Transverse colon (tissue), 4 donors: ENCODE data around the gene UNC13A. TPM values are rescaled to one million over a fixed set of nuclear protein-coding genes. Genes with fewer than 3 reads are reported as not detected.

Source experiments
- DNase-seq: peaks from one replicate; pipeline ENCODE4 v3.0.0-alpha.2; 2019
- H3K27ac ChIP-seq, 4 donors: fragments of 200-600 bp; sonication (generic); 2 replicates each; pipeline ENCODE4 v1.5.1; 2016 to 2018; ENCODE audit warnings: inconsistent platforms in 4 of 4
- H3K27me3 ChIP-seq: fragments of 200-600 bp; sonication (generic); 2 replicates; pipeline ENCODE4 v1.5.1; 2017; ENCODE audit warnings: inconsistent platforms
- H3K36me3 ChIP-seq, 4 donors: fragments of 200-600 bp; sonication (generic); 2 replicates each; pipeline ENCODE4 v1.5.1; 2017 to 2019; ENCODE audit warnings: inconsistent platforms in 4 of 4
- H3K4me1 ChIP-seq, 4 donors: fragments of 200-600 bp; sonication (generic); 2 replicates each; pipeline ENCODE4 v1.5.1; 2017 to 2020; ENCODE audit warnings: inconsistent platforms in 4 of 4
- H3K4me3 ChIP-seq, 4 donors: fragments of 200-600 bp; sonication (generic); 1 replicate in 1 of 4; 2 replicates in 3 of 4; pipeline versions ENCODE4 v1.5.1 to v1.6.1; 2017 to 2019; ENCODE audit warnings: inconsistent platforms in 4 of 4
- H3K9me3 ChIP-seq, 2 donors: fragments of 200-600 bp; sonication (generic); 2 replicates each; pipeline ENCODE4 v1.5.1; 2017 to 2019; ENCODE audit warnings: inconsistent platforms in 2 of 2
- EP300 ChIP-seq: sonication (generic); formaldehyde crosslinking; IDR thresholded peaks from one replicate; pipeline ENCODE4 v1.6.1; 2017; ENCODE audit warnings: antibody characterized with exemption, low read depth
- POLR2A ChIP-seq: fragments of 450-650 bp; IDR thresholded peaks from one replicate; pipeline ENCODE4 v1.6.1; 2016; ENCODE audit warnings: antibody characterized with exemption, mild to moderate bottlenecking, moderate library complexity
- POLR2AphosphoS5 ChIP-seq, 3 donors: sonication (generic); formaldehyde crosslinking; IDR thresholded peaks; one replicate each; pipeline ENCODE4 v1.6.1; 2016; ENCODE audit warnings: antibody characterized with exemption in 3 of 3
- WGBS, 2 donors: methylation state at CpG; one replicate each; pipeline ENCODE4 v1.1.5; 2018; ENCODE audit warnings: low coverage in 1 of 2; 5-methylcytosine and 5-hydroxymethylcytosine counted together
- in situ Hi-C, 4 donors: fragments of 200-750 bp; cut with MboI; loops; one replicate each; pipeline versions ENCODE4 v1.15.0 to v1.15.1; 2017; ENCODE audit warnings: low sequenced_read_pairs in 3 of 4, low pct_ligation_motif_present in 1 of 4, low pct_unique_long_range_greater_than_20kb in 1 of 4
- intact Hi-C: fragments of 100-400 bp; cut with DNase I; formaldehyde crosslinking; loops from one replicate; pipeline ENCODE4 v1.15.1; 2023; ENCODE audit warnings: low total_unique reads
- total RNA-seq, 4 donors: library from RNA; depleted of rRNA; stranded (reverse); fragments of >200 nt; gene quantifications; one replicate each; pipeline ENCODE4 v1.1.0, GENCODE V29; 2016
- TF ChIP-seq, protein P1 (sequence below), 5 experiments: fragments of 200-600 bp in 3 of 5; fragments of 450-650 bp in 2 of 5; sonication (generic) in 3 of 5; IDR thresholded peaks; 1 replicate in 2 of 5; 2 replicates in 3 of 5; pipeline ENCODE4 v1.5.1; 2016 to 2017; ENCODE audit warnings: antibody characterized with exemption in 5 of 5, inconsistent platforms in 3 of 5, mild to moderate bottlenecking in 2 of 5, moderate library complexity in 1 of 5

Gene UNC13A
- total RNA-seq, 4 donors from 2014 or later, result under 0.01 to 1.9 (median 0.30) TPM

DNA sequence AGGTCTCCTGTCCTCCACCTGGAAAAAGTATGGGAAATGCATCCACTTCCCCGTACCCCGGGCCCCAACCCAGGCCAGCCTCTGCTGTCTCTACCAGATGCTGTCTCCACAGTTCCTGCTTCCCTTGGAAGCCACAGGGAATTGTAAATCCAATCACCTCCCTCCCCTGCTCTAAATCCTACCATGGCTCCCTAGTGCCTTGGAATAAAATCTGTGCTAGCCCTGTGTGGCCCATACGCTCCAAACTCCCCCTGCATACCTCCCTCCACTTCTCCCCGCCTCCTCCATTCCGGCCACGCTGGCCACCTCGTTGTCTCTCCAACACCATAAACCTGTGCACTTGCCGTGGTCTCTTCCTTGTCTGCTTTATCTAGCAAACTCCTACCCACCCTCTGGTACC is 31.2 kb downstream of the UNC13A start:
- no peak overlapping the region for H3K27ac ChIP-seq
- no peak for DNase-seq
- WGBS, 2 donors, result 76 to 80% methylated on average over 7 to 8 of the region's 8 CpGs
- H3K4me3 ChIP-seq, result no peak overlapping the region
- no peaks in the 10 kb centered on the region for H3K9me3 ChIP-seq
- no peaks in the 10 kb centered on the region for H3K27me3 ChIP-seq
- H3K4me1 ChIP-seq, result no peaks in the 10 kb centered on the region
- no peak for TF ChIP-seq POLR2A
- TF ChIP-seq, protein P1, sequence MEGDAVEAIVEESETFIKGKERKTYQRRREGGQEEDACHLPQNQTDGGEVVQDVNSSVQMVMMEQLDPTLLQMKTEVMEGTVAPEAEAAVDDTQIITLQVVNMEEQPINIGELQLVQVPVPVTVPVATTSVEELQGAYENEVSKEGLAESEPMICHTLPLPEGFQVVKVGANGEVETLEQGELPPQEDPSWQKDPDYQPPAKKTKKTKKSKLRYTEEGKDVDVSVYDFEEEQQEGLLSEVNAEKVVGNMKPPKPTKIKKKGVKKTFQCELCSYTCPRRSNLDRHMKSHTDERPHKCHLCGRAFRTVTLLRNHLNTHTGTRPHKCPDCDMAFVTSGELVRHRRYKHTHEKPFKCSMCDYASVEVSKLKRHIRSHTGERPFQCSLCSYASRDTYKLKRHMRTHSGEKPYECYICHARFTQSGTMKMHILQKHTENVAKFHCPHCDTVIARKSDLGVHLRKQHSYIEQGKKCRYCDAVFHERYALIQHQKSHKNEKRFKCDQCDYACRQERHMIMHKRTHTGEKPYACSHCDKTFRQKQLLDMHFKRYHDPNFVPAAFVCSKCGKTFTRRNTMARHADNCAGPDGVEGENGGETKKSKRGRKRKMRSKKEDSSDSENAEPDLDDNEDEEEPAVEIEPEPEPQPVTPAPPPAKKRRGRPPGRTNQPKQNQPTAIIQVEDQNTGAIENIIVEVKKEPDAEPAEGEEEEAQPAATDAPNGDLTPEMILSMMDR (IDR thresholded peaks at IDR 0.05), result no peak
- no peak for TF ChIP-seq EP300
- TF ChIP-seq POLR2AphosphoS5 (IDR thresholded peaks at IDR 0.05), result no peak
- no peaks in the 10 kb centered on the region for H3K36me3 ChIP-seq
- intact Hi-C loops, result no loop called here
- in situ Hi-C loops, result no loop called here

DNA sequence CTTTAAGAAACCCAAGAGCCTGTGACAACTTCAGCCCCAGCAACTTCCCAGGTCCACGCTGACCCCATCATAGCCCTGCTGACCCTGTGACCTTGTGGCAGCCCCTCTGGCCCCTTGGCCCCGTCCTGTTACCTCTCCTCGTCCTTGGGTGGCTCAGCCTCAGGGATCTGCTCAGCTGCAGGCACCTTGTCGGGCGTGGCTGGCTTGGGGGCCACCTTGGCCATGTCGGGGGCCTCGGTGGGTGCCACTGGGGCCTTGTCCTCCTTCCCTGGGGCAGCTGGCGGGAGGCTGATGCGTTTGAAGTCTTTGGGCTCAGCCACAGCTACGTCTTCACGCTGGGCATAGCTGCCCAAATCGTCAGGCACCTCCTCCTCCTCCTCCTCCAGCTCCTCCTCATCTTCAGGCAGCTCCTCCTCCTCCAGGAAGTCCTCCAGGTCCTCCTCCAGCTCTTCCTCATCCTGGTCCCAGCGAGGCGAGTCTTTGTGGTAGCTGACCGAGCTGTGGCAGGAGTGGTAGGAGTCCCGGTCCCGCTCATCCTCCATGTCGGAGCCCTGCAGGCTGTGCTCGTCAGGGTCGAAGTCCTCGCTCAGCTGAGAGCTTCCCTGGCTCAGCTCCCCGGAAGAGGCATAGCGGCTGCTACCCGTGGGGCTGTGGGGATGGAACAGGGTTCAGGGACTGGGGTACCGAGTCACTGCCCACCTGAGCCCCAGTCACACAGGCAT is 32.2 kb downstream of the UNC13A start:
- in situ Hi-C loops (no loop called here), intact Hi-C loops (no loop called here)
- Histone ChIP-seq H3K27ac (no peak overlapping the region), H3K27me3 (no peaks in the 10 kb centered on the region), H3K4me3 (no peak overlapping the region), H3K36me3 (no peaks in the 10 kb centered on the region), H3K9me3 (no peaks in the 10 kb centered on the region), H3K4me1 (no peaks in the 10 kb centered on the region)
- TF ChIP-seq POLR2A, result no peak
- TF ChIP-seq, protein P1 (IDR thresholded peaks at IDR 0.05), result no peak
- no peak for TF ChIP-seq EP300
- WGBS, 2 donors, result 78% methylated on average over 25 of the region's 25 CpGs; no CpG with 5 or more reads in 1 of the 2 donors
- no peak for DNase-seq

DNA sequence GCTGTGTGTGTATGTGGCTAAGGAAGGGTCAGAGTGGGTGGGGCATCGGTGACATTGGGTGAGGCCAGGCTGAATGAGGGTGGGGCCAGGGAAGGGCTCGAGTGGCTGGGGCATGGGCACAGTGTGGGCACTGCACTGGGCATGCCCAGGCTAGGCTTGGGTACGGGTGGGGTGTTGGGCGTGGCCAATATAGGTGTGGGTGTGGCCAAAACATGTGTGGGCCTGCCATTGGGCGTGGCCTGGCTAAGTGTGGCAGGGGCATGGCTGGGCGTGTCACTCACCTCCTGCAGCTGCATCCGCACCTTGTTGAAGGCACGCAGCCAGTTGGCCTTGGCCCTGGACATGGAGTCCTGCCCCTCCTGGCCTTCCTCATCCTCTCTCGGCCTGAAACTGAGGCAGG is 33.2 kb downstream of the UNC13A start:
- Histone ChIP-seq H3K27ac (no peak overlapping the region), H3K4me3 (no peak overlapping the region), H3K27me3 (no peaks in the 10 kb centered on the region), H3K4me1 (no peaks in the 10 kb centered on the region), H3K36me3 (no peaks in the 10 kb centered on the region), H3K9me3 (no peaks in the 10 kb centered on the region)
- in situ Hi-C loops, result no loop called here
- intact Hi-C loops, result no loop called here
- WGBS, 2 donors, result 38% methylated on average over 9 of the region's 9 CpGs; no CpG with 5 or more reads in 1 of the 2 donors
- no peak for TF ChIP-seq POLR2A
- TF ChIP-seq POLR2AphosphoS5 (IDR thresholded peaks at IDR 0.05), result no peak
- no peak for TF ChIP-seq EP300
- TF ChIP-seq, protein P1 (IDR thresholded peaks at IDR 0.05), result no peak
- peak; percentile 38 for DNase-seq

DNA sequence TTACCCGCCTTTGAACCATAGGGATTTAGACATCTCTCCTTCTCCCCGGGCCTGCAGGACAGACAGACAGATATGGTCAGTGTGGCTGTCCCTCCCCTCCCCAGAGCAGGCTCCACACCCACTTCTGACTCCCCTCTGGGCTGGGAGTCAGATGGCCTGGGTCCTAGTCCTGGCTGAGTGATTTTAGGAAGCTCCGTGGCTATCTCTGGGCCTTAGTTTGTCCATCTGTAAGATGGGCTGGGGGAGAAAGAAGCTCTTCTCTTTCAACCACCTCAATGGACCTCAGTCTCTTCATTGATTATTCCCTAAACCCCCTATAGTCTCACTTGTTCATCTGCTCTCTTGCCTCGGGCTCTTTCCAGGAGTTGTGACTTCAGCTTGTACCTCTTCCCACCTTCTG is 35.5 kb downstream of the UNC13A start:
- intact Hi-C loops (no loop called here), in situ Hi-C loops (no loop called here)
- H3K4me3 ChIP-seq, result no peak overlapping the region
- no peaks in the 10 kb centered on the region for H3K36me3 ChIP-seq
- no peak overlapping the region for H3K27ac ChIP-seq
- no peak for DNase-seq
- WGBS, 2 donors, result 43 to 83% methylated on average over 1 to 4 of the region's 4 CpGs
- no peaks in the 10 kb centered on the region for H3K4me1 ChIP-seq
- H3K27me3 ChIP-seq, result no peaks in the 10 kb centered on the region
- no peaks in the 10 kb centered on the region for H3K9me3 ChIP-seq
- TF ChIP-seq, protein P1 (IDR thresholded peaks at IDR 0.05), result no peak
- no peak for TF ChIP-seq POLR2AphosphoS5 (IDR thresholded peaks at IDR 0.05)
- TF ChIP-seq EP300, result no peak
- TF ChIP-seq POLR2A, result no peak
